IPS-20b (cell line): ENCODE results near the gene HNRNPM.
"Not testable (repeated sequence)": the region's sequence is repeated elsewhere in the genome, so short reads cannot be mapped to it uniquely, and the experiment has no call there.

Experiments used
- H3K27ac ChIP-seq: one replicate; pipeline ENCODE4 v1.5.1; 2013; ENCODE audit warnings: low read length
- H3K27me3 ChIP-seq: 2 replicates; pipeline ENCODE4 v1.6.1; 2013; ENCODE audit warnings: mild to moderate bottlenecking, low read length, inconsistent platforms; ENCODE audit not compliant: insufficient read depth
- H3K36me3 ChIP-seq: 2 replicates; pipeline ENCODE4 v1.6.1; 2013; ENCODE audit warnings: low read depth, mild to moderate bottlenecking, inconsistent platforms, low read length, moderate library complexity; ENCODE audit not compliant: insufficient read depth
- H3K4me1 ChIP-seq: 2 replicates; pipeline ENCODE4 v1.6.1; 2013; ENCODE audit warnings: mild to moderate bottlenecking, control low read depth, inconsistent platforms, low read length, moderate library complexity; ENCODE audit not compliant: insufficient read depth
- H3K4me3 ChIP-seq: 2 replicates; pipeline ENCODE4 v1.5.1; 2013; ENCODE audit warnings: mild to moderate bottlenecking, low read length, inconsistent platforms
- H3K9ac ChIP-seq: 2 replicates; pipeline ENCODE4 v1.6.1; 2013; ENCODE audit warnings: low read depth, mild to moderate bottlenecking, inconsistent platforms, low read length, moderate library complexity
- H3K9me3 ChIP-seq: 2 replicates; pipeline ENCODE4 v1.6.1; 2013; ENCODE audit warnings: mild to moderate bottlenecking, low read depth, low read length, inconsistent platforms; ENCODE audit not compliant: insufficient read depth

The HNRNPM gene

GRCh38 chr19:8506402-8506957 is 61.7 kb downstream of the HNRNPM start:
- Histone ChIP-seq H3K9ac (peak overlapping the region; percentile 76; the same call in 1 of the 2 replicates), H3K4me3 (peak overlapping the region; percentile 76)

GRCh38 chr19:8510589-8511115 is 65.9 kb downstream of the HNRNPM start:
- H3K27me3 ChIP-seq: no peaks in the 10 kb centered on the region
- no peaks in the 10 kb centered on the region for H3K36me3 ChIP-seq
- H3K4me3 ChIP-seq: no peak overlapping the region
- peaks cover 11% of the 10 kb centered on the region; the same call in 1 of the 2 replicates for H3K4me1 ChIP-seq
- H3K27ac ChIP-seq: no peak overlapping the region
- H3K9ac ChIP-seq: no peak overlapping the region
- no peaks in the 10 kb centered on the region for H3K9me3 ChIP-seq

More at GRCh38 chr19:8506402-8506957, 61.7 kb downstream of the HNRNPM start:
- Histone ChIP-seq H3K27me3 (no peaks in the 10 kb centered on the region), H3K36me3 (no peaks in the 10 kb centered on the region), H3K4me1 (peaks cover 4% of the 10 kb centered on the region; the same call in 1 of the 2 replicates), H3K9me3 (no peaks in the 10 kb centered on the region), H3K27ac (no peak overlapping the region)

DNA sequence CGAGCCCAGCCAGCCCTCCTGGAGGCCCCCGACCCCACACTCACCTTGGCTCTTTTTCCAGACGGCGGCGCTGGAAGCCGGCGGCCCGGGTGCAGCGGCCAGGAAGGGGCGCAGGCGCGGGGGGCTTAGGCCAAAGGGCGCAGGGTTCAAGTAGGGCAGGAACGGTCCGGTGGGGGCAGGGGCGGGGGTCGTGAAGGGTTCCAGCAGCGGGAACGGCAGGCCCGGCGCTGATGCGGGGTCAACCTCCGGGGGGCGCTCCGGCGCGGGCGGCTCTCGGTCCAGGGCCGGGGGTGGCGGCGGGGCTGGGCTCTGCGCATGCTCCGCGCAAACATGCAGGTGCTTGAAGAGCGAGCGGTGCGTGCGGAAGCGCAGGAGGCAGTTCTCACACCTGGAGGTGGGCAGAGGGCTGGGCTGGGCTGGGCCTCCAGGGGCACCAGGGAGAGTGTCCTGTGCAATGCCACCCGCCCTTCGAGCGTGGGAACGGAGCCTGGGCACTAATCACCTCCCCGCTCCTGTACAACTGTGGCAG is 66.9 kb downstream of the HNRNPM start:
- Histone ChIP-seq H3K27me3 (no peaks in the 10 kb centered on the region), H3K36me3 (no peaks in the 10 kb centered on the region), H3K4me1 (peaks cover 8% of the 10 kb centered on the region; the same call in 1 of the 2 replicates), H3K9me3 (no peaks in the 10 kb centered on the region), H3K9ac (no peak overlapping the region), H3K27ac (no peak overlapping the region), H3K4me3 (no peak overlapping the region)

- Histone ChIP-seq H3K4me3 (peak overlapping the region; percentile 77; the same call in 1 of the 2 replicates), H3K9ac (no peak overlapping the region), H3K27me3 (no peaks in the 10 kb centered on the region), H3K4me1 (peaks cover 8% of the 10 kb centered on the region; the same call in 1 of the 2 replicates), H3K36me3 (no peaks in the 10 kb centered on the region), H3K9me3 (no peaks in the 10 kb centered on the region), H3K27ac (no peak overlapping the region)
Measured at GRCh38 chr19:8512115-8512967, 67.6 kb downstream of the HNRNPM start.

GRCh38 chr19:8513036-8513686 is 68.4 kb downstream of the HNRNPM start:
- no peaks in the 10 kb centered on the region for H3K9me3 ChIP-seq
- peak overlapping the region; percentile 71 for H3K27ac ChIP-seq
- H3K9ac ChIP-seq: peak overlapping the region; percentile 85
- peaks cover 8% of the 10 kb centered on the region; the same call in 1 of the 2 replicates for H3K4me1 ChIP-seq
- no peaks in the 10 kb centered on the region for H3K36me3 ChIP-seq
- no peaks in the 10 kb centered on the region for H3K27me3 ChIP-seq
- H3K4me3 ChIP-seq: peak overlapping the region; percentile 77

DNA sequence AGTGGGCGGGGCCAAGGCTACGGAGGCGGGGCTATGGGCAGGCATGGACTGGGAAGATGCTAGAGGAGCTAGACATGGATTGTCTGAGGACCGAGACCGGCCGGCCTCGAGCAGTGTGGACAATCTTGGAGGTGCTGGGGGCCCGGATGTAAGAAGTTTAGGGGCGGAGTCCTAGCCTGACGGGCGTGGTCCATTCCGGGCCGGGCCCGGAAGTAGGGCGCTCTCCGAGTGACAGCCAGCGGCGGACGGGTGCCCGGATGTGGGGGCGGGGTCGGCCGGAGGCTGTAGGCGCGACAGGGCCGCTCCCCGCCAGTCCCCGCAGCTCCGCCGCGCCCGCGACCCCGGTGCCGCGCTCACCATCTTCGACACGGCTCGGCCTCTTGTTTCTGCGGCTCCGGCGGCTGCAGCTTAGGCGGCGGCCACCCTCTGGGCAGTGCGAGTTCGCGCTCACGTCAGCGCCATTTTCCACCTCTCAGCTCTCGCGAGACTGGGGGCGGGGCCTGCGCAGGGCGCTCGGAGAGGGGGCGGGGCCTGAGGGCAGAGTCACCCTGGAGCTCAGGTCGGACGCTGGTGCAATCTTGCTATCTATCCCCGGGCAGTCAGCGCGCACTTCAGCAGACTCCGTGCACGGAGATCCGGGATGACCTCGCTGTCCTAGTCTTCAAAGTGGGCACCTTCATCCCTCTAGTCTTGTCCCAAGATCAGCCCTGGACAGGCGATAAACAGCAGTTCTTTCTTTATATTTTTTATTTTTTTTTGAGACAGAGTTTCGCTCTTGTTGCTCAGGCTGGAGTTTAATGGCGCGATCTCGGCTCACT is 69.1 kb downstream of the HNRNPM start, which contains the start of gene ZNF414:
Gene ZNF414 (minus strand): TSS at position 481 of the 818 bp plus-strand sequence. CDS start 121 bp downstream, at position 360.
- Histone ChIP-seq H3K4me3 (peak within 1 kb of the TSS; percentile 77), H3K27ac (peak within 1 kb of the TSS; percentile 71), H3K4me1 (peaks cover 8% of the 10 kb centered on the region; the same call in 1 of the 2 replicates), H3K36me3 (no peaks in the 10 kb centered on the region), H3K9me3 (no peaks in the 10 kb centered on the region), H3K9ac (peak within 1 kb of the TSS; percentile 85), H3K27me3 (no peaks in the 10 kb centered on the region)

DNA sequence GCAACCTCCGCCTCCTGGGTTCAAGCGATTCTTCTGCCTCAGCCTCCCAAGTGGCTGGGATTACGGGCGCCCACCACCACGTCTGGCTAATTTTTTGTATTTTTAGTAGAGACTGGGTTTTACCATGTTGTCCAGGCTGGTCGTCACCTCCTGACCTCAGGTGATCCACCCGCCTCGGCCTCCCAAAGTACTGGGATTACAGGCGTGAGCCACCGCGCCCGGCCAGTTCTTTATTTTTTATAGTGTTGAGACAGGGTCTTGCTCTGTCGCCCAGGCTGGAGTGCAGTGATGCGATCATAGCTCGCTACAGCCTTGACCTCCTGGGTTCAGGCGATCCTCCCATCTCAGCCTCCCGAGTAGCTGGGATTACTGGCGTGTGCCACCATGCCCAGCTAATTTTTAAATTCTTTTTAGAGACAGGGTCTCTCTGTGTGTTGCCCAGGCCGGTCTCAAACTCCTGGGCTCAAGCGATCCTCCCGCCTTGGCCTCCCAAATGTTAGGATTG is 69.8 kb downstream of the HNRNPM start:
- H3K27ac ChIP-seq, H3K36me3 ChIP-seq: not testable (repeated sequence)
- peak overlapping the region; percentile 85; the same call in 1 of the 2 replicates for H3K9ac ChIP-seq

DNA sequence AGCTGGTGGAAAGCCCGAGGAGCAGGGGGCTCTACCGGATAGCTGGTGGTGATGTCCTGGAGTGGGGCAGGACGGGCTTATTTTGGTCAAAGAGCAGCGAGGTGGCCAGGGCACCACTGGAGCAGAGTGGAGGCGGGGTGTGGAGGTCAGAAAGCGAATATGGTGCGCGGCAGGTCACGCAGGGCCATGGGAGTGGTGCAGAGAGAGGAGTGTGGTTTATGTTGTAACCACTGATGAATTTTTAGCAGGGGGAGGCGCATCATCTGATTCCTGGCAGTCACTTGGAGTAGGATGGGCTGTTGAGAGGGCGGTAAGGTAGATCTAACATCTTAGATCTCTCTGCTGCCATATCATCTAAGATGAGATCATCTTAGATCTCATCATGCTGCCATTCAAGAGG is 70.5 kb downstream of the HNRNPM start:
- H3K27me3 ChIP-seq: no peaks in the 10 kb centered on the region
- no peak overlapping the region for H3K27ac ChIP-seq
- H3K9me3 ChIP-seq: no peaks in the 10 kb centered on the region
- no peak overlapping the region for H3K9ac ChIP-seq
- peaks cover 8% of the 10 kb centered on the region; the same call in 1 of the 2 replicates for H3K4me1 ChIP-seq
- no peaks in the 10 kb centered on the region for H3K36me3 ChIP-seq
- no peak overlapping the region for H3K4me3 ChIP-seq

More for the DNA sequence above, 69.8 kb downstream of the HNRNPM start:
- H3K9me3 ChIP-seq, H3K4me1 ChIP-seq, H3K27me3 ChIP-seq: not testable (repeated sequence)
- peak overlapping the region; percentile 77 for H3K4me3 ChIP-seq

DNA sequence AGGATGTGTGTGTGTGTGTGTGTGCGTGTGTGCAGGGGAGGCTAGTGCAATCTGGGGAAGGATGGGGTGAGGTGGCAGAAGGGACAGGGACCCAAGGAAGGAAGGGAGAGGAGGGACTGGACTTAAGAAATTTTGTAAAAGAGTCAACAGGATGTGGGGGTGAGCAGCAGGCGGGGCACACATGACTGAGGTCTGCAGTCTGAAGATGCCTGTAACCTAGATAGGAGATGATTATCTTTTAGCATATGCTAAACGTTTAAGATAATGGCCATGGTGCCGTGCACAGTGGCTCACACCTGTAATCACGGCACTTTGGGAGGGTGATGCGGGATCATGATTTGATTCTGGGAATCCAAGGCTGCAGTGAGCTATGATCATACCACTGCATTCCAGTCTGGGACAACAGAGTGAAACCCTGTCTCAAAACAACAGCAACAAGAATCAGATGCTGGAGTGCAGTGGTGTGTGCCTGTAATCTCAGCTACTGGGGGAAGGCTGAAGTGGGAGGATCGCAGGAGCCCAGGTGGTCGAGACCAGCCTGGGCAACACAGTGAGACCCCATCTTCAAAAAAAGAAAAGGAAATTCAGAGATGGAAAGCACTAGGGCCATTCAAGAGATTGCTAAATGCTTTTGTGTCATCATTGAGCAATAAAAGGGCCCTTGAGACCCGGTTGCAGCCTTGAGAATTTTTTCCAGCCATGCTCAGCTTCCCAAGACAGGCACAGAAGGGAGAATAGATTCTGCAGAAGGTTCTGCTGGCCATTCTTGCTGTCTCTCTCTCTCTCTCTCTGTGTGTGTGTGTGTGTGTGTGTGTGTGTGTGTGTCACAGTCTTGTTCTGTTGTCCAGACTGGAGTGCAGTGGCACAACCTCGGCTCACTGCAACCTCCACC is 73.0 kb downstream of the HNRNPM start:
- no peaks in the 10 kb centered on the region for H3K9me3 ChIP-seq
- no peaks in the 10 kb centered on the region for H3K27me3 ChIP-seq
- peaks cover 5% of the 10 kb centered on the region; the same call in 1 of the 2 replicates for H3K4me1 ChIP-seq
- H3K36me3 ChIP-seq: no peaks in the 10 kb centered on the region
- no peak overlapping the region for H3K9ac ChIP-seq
- H3K4me3 ChIP-seq: no peak overlapping the region
- H3K27ac ChIP-seq: no peak overlapping the region

- no peaks in the 10 kb centered on the region for H3K4me1 ChIP-seq
- H3K36me3 ChIP-seq: no peaks in the 10 kb centered on the region
- no peaks in the 10 kb centered on the region for H3K27me3 ChIP-seq
- H3K9me3 ChIP-seq: no peaks in the 10 kb centered on the region
- H3K4me3 ChIP-seq: no peak overlapping the region
- no peak overlapping the region for H3K27ac ChIP-seq
- no peak overlapping the region for H3K9ac ChIP-seq
Measured at GRCh38 chr19:8518536-8518935, 73.8 kb downstream of the HNRNPM start.
